Measurements from ENCODE around the gene C14orf132. TPM values are rescaled to one million over a fixed set of nuclear protein-coding genes. Genes with fewer than 3 reads are reported as not detected.
"Not testable (repeated sequence)": the region's sequence is repeated elsewhere in the genome, so short reads cannot be mapped to it uniquely, and the experiment has no call there.

Gene C14orf132
- total and polyA plus RNA-seq, 3 donors from 2014 or later, result 1.4 to 8.4 (median 2.5) TPM

- Histone ChIP-seq H3K27ac (no peak overlapping the region), H3K36me3 (ENCODE audit: low read depth, missing control alignments) (no peaks in the 10 kb centered on the region), H3K27me3 (no peaks in the 10 kb centered on the region), H3K9me3 (no peaks in the 10 kb centered on the region), H3K4me3 (no peak overlapping the region), H3K4me1 (no peaks in the 10 kb centered on the region)
- intact Hi-C loops (cut with DNase I; ENCODE audit: low total_unique reads), result no loop called here
- WGBS, 2 donors, result 87 to 89% methylated on average over 6 of the region's 6 CpGs
- TF ChIP-seq CTCF (IDR thresholded peaks at IDR 0.05) (no peak), POLR2A (IDR thresholded peaks at IDR 0.05) (no peak)
- DNase-seq, result no peak
Measured at GRCh38 chr14:96072746-96073145, 33.6 kb downstream of the C14orf132 start.

- H3K4me3 ChIP-seq; intact Hi-C loops (cut with DNase I; ENCODE audit: low total_unique reads); DNase-seq; H3K4me1 ChIP-seq; H3K27me3 ChIP-seq; H3K27ac ChIP-seq; H3K36me3 ChIP-seq (ENCODE audit: low read depth, missing control alignments); H3K9me3 ChIP-seq: not testable (repeated sequence)
- WGBS, 2 donors, result 72 to 87% methylated on average over 4 of the region's 4 CpGs
Measured at GRCh38 chr14:96073260-96074039, 34.3 kb downstream of the C14orf132 start.

GRCh38 chr14:96077983-96078624 lies 38.9 kb downstream of the C14orf132 start:
- H3K4me1 ChIP-seq, result no peaks in the 10 kb centered on the region
- H3K36me3 ChIP-seq (ENCODE audit: low read depth, missing control alignments), result no peaks in the 10 kb centered on the region
- WGBS, 2 donors, result 74 to 77% methylated on average over 11 of the region's 11 CpGs
- H3K4me3 ChIP-seq, result no peak overlapping the region
- no peak overlapping the region for H3K27ac ChIP-seq
- no peaks in the 10 kb centered on the region for H3K27me3 ChIP-seq
- TF ChIP-seq CTCF (IDR thresholded peaks at IDR 0.05) (no peak), POLR2A (IDR thresholded peaks at IDR 0.05) (no peak)
- intact Hi-C loops (cut with DNase I; ENCODE audit: low total_unique reads), result no loop called here
- DNase-seq, result no peak
- no peaks in the 10 kb centered on the region for H3K9me3 ChIP-seq

- H3K27ac ChIP-seq, result no peak overlapping the region
- H3K9me3 ChIP-seq, result no peaks in the 10 kb centered on the region
- no peak overlapping the region for H3K4me3 ChIP-seq
- intact Hi-C loops (cut with DNase I; ENCODE audit: low total_unique reads), result no loop called here
- TF ChIP-seq CTCF (IDR thresholded peaks at IDR 0.05) (no peak), POLR2A (IDR thresholded peaks at IDR 0.05) (no peak)
- 90 to 93% methylated on average over 6 of the region's 6 CpGs for WGBS, 2 donors
- H3K4me1 ChIP-seq, result no peaks in the 10 kb centered on the region
- no peak for DNase-seq
- no peaks in the 10 kb centered on the region for H3K36me3 ChIP-seq (ENCODE audit: low read depth, missing control alignments)
- no peaks in the 10 kb centered on the region for H3K27me3 ChIP-seq
Measured at GRCh38 chr14:96078625-96079016, 39.5 kb downstream of the C14orf132 start.

GRCh38 chr14:96079066-96079465 lies 39.9 kb downstream of the C14orf132 start:
- Histone ChIP-seq H3K27ac (no peak overlapping the region), H3K4me3 (no peak overlapping the region), H3K36me3 (ENCODE audit: low read depth, missing control alignments) (no peaks in the 10 kb centered on the region), H3K9me3 (no peaks in the 10 kb centered on the region), H3K27me3 (no peaks in the 10 kb centered on the region), H3K4me1 (no peaks in the 10 kb centered on the region)
- TF ChIP-seq POLR2A (IDR thresholded peaks at IDR 0.05), result no peak
- TF ChIP-seq CTCF (IDR thresholded peaks at IDR 0.05), result no peak
- intact Hi-C loops (cut with DNase I; ENCODE audit: low total_unique reads), result no loop called here
- DNase-seq, result no peak
- 80 to 86% methylated on average over 8 of the region's 8 CpGs for WGBS, 2 donors

All from testis (tissue), 3 donors.